ENCODE data around the gene TFDP2. TPM values are rescaled to one million over a fixed set of nuclear protein-coding genes. Genes with fewer than 3 reads are reported as not detected.
A peak's percentile ranks its signal among the peaks of the same experiment; 100 is the strongest.
"Not testable (repeated sequence)": the region's sequence is repeated elsewhere in the genome, so short reads cannot be mapped to it uniquely, and the experiment has no call there.

TFDP2 gene
- total RNA-seq, 2 experiments from 2014 or later, result 21.2 to 22.8 TPM

- Mint-ChIP-seq H3K36me3 (ENCODE audit: low read depth) (no peaks in the 10 kb centered on the region), H3K4me3 (peak overlapping the region; percentile 81), H3K4me1 (peaks cover 21% of the 10 kb centered on the region), H3K27ac (peak overlapping the region; percentile 38), H3K9me3 (no peaks in the 10 kb centered on the region), H3K27me3 (peaks cover 3% of the 10 kb centered on the region)
- DNase-seq, result no peak
- ChIA-PET CTCF (interaction anchor here (1.3 kb wide), 1 partner anchor 132 kb away, joined by 3 read pairs; no protein-coding TSS in a partner anchor), POLR2A (interaction anchor here (1.0 to 1.7 kb wide), 9 partner anchors 12 to 297 kb away, joined by 3 to 7 read pairs (median 4); no protein-coding TSS in a partner anchor)
Measured at GRCh38 chr3:142149673-142149992, 289 bp upstream of the TFDP2 start.

DNA sequence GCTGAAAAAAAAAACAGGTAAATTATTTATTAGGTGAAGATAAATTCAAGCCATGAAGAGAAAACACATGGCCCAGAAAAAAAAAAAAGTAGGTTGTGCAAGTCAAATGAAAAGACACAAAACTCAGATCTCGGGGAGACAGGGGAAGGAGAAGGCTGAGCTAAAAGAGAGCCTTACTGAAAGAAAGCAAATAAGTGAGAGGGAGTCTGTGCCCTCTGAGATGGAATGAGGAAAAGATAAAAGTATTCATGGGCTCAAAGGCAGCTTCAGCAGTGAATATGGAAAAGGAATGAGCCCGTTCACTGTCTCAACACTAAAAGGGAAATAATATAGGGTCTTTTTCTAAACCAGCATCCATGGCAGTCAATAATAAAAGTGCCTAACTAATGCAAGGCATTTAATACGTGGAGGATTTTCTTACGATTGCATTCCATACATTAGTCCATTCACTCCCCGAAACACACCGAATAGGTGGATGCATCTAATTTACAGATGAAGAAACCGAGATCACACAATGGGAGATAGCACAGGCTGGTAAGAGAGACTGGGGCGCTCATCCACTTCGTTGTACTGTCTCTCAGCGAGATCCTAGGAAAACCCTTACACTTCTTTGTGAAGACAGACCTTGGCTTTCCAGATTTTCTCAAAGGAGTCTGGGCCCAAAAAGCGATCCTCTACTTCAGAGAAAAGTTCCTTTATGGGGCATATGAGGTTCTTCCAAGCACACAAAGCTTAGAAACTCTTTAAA is 1.1 kb downstream of the TFDP2 start:
- peak overlapping the region; percentile 82 for H3K4me3 Mint-ChIP-seq
- H3K36me3 Mint-ChIP-seq (ENCODE audit: low read depth), result no peaks in the 10 kb centered on the region
- H3K27me3 Mint-ChIP-seq, result peaks cover 3% of the 10 kb centered on the region
- H3K9me3 Mint-ChIP-seq, result no peaks in the 10 kb centered on the region
- no peak for DNase-seq
- peak overlapping the region; percentile 50 for H3K27ac Mint-ChIP-seq
- H3K4me1 Mint-ChIP-seq, result peaks cover 21% of the 10 kb centered on the region
- ChIA-PET POLR2A (interaction anchor here (1.3 to 1.7 kb wide), 4 partner anchors 13 to 298 kb away, joined by 3 to 6 read pairs (median 4); no protein-coding TSS in a partner anchor), CTCF (interaction anchor here (0.7 to 1.4 kb wide), 4 partner anchors 13 to 133 kb away, joined by 3 to 7 read pairs (median 3); no protein-coding TSS in a partner anchor)

DNA sequence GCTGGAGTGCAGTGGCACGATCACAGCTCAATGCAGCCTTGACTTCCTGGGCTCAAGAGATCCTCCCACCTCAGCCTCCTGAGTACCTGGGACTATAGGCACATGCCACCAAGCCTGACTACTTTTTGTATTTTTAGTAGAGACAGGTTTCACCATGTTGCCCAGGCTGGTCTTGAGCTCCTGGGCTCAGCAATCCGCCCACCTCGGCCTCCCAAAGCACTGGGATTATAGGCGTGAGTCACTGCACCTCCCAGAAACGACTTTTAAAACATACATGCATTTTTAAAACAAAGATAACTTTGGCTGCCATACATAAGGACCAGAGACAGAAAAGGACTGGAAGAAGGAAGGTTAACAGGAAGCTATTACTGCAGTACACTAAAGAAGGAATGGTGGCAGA is 4.8 kb downstream of the TFDP2 start:
- DNase-seq; H3K27me3 Mint-ChIP-seq; H3K27ac Mint-ChIP-seq; H3K9me3 Mint-ChIP-seq; H3K36me3 Mint-ChIP-seq (ENCODE audit: low read depth); POLR2A ChIA-PET; H3K4me3 Mint-ChIP-seq: not testable (repeated sequence)
- CTCF ChIA-PET, result interaction anchor here (1.1 kb wide), 1 partner anchor 19 kb away, joined by 4 read pairs; no protein-coding TSS in a partner anchor
- H3K4me1 Mint-ChIP-seq, result peaks cover 15% of the 10 kb centered on the region

- H3K4me1 Mint-ChIP-seq, H3K4me3 Mint-ChIP-seq, H3K9me3 Mint-ChIP-seq, H3K27me3 Mint-ChIP-seq, H3K27ac Mint-ChIP-seq, POLR2A ChIA-PET, DNase-seq: not testable (repeated sequence)
- CTCF ChIA-PET, result interaction anchor here (1.4 kb wide), 1 partner anchor 15 kb away, joined by 3 read pairs; no protein-coding TSS in a partner anchor
- H3K36me3 Mint-ChIP-seq (ENCODE audit: low read depth), result peaks cover 10% of the 10 kb centered on the region
Measured at GRCh38 chr3:142140608-142141285, 8.6 kb downstream of the TFDP2 start.

DNA sequence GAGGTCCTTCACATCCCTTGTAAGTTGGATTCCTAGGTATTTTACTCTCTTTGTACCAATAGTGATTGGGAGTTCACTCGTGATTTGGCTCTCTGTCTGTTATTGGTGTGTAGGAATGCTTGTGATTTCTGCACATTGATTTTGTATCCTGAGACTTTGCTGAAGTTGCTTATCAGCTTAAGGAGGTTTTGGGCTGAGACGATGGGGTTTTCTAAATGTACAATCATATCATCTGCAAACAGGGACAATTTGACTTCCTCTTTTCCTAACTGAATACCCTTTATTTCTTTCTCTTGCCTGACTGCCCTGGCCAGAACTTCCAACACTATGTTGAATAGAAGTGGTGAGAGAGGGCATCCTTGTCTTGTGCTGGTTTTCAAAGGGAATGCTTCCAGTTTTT is 12.3 kb downstream of the TFDP2 start:
- H3K4me3 Mint-ChIP-seq, H3K27ac Mint-ChIP-seq, DNase-seq, H3K4me1 Mint-ChIP-seq, POLR2A ChIA-PET, CTCF ChIA-PET, H3K27me3 Mint-ChIP-seq, H3K9me3 Mint-ChIP-seq: not testable (repeated sequence)
- peaks cover 10% of the 10 kb centered on the region for H3K36me3 Mint-ChIP-seq (ENCODE audit: low read depth)

DNA sequence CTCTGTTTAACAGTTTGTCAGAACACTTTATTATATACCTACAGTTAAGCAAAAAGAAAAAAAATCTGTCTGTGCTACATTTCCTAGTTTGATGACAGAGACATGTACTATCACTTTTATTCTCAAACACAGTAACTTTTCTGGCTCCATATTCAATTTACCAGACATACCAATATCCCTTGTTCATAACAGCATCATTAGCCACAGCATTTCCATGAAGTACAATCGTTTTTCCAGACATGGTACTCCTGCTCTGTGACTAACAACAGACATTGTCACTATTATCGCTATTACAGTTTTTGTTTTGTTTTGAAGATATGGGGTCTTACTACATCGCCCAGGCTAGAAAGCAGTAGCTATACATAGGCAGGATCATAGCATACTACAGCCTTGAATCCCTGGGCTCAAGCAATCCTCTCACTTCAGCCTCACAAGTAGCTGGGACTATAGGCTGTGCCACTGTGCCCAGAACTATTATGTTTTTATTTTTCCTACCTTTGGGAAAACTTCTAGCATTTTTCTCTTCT is 14.5 kb downstream of the TFDP2 start:
- CTCF ChIA-PET, result interaction anchor here (0.6 to 0.7 kb wide), 3 partner anchors 83 to 659 kb away, joined by 3 to 5 read pairs (median 3); no protein-coding TSS in a partner anchor
- Mint-ChIP-seq H3K4me3 (no peak overlapping the region), H3K4me1 (peaks cover 3% of the 10 kb centered on the region), H3K36me3 (ENCODE audit: low read depth) (peaks cover 5% of the 10 kb centered on the region), H3K9me3 (peaks cover 5% of the 10 kb centered on the region), H3K27ac (no peak overlapping the region), H3K27me3 (no peaks in the 10 kb centered on the region)
- DNase-seq, result no peak
- POLR2A ChIA-PET, result no interaction called here

GRCh38 chr3:142129516-142130171 is 19.7 kb downstream of the TFDP2 start:
- ChIA-PET CTCF (interaction anchor here (0.8 kb wide), 1 partner anchor 51 kb away, joined by 3 read pairs; no protein-coding TSS in a partner anchor), POLR2A (no interaction called here)
- no peaks in the 10 kb centered on the region for H3K9me3 Mint-ChIP-seq
- DNase-seq, result no peak
- no peaks in the 10 kb centered on the region for H3K27me3 Mint-ChIP-seq
- no peak overlapping the region for H3K4me3 Mint-ChIP-seq
- no peak overlapping the region for H3K27ac Mint-ChIP-seq
- H3K4me1 Mint-ChIP-seq, result peaks cover 2% of the 10 kb centered on the region
- H3K36me3 Mint-ChIP-seq (ENCODE audit: low read depth), result no peaks in the 10 kb centered on the region

DNA sequence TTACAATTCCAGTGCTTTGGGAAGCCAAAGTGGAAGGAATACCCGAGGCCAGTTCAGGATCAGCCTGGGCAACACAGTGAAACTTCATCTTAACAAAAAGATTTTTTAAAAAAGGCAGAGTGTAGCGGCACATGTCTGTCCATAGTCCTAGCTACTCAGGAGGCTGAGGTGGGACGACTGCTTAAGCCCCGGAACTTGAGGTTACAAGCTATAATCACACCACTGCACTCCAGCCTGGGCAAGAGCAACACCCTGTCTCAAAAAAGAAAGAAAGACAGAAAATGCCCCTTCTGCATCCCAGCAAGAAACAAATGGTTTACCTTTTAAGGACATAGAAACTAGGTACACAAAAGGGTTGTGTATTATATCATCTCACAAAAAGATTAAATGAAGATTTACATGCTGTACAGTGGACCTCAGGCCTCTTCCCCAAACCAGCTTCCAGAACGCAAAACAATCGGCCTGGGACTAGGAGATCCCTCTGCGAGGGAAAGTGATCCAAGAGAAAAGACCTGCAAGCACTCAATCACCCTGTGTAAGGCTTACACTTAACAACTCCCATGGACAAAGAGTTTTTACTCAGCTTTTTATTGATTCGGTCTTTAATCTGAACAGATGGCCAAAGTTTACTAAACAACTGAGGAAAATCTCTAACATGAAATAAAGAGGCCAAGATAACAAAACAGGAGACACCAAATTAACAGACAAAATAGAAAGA is 21.2 kb downstream of the TFDP2 start:
- CTCF ChIA-PET, result interaction anchor here (0.8 to 1.8 kb wide), 2 partner anchors 105 to 152 kb away, joined by 3 to 9 read pairs; no protein-coding TSS in a partner anchor

DNA sequence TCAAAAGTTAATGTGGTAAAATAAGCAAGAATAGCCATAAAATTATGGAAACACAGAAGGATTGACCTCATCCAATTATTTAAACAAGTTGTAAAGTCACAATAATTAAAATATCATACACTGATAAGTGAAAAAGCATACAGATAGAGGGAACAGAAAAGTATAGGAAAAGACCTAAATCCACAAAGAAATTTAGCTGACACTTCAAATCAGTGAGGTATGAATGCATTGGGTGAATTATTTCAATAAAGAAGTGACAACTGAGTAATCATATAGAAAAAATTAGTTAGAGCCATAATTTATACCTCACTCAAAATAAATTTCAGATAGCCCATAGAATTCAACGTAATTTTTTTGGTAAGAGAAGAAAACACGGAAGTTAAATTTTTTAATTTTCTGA is 25.1 kb downstream of the TFDP2 start:
- Mint-ChIP-seq H3K36me3 (ENCODE audit: low read depth) (no peaks in the 10 kb centered on the region), H3K9me3 (no peaks in the 10 kb centered on the region), H3K27me3 (no peaks in the 10 kb centered on the region), H3K4me1 (peaks cover 2% of the 10 kb centered on the region), H3K27ac (no peak overlapping the region), H3K4me3 (no peak overlapping the region)
- ChIA-PET POLR2A (no interaction called here), CTCF (no interaction called here)
- no peak for DNase-seq

More for the DNA sequence above, 21.2 kb downstream of the TFDP2 start:
- H3K4me3 Mint-ChIP-seq, result no peak overlapping the region
- H3K9me3 Mint-ChIP-seq, result no peaks in the 10 kb centered on the region
- H3K36me3 Mint-ChIP-seq (ENCODE audit: low read depth), result no peaks in the 10 kb centered on the region
- POLR2A ChIA-PET, result interaction anchor here (0.9 to 1.4 kb wide), 2 partner anchors 142 to 152 kb away, joined by 3 to 4 read pairs; no protein-coding TSS in a partner anchor
- no peak overlapping the region for H3K27ac Mint-ChIP-seq
- H3K27me3 Mint-ChIP-seq, result no peaks in the 10 kb centered on the region
- DNase-seq, result no peak
- H3K4me1 Mint-ChIP-seq, result peaks cover 2% of the 10 kb centered on the region

DNA sequence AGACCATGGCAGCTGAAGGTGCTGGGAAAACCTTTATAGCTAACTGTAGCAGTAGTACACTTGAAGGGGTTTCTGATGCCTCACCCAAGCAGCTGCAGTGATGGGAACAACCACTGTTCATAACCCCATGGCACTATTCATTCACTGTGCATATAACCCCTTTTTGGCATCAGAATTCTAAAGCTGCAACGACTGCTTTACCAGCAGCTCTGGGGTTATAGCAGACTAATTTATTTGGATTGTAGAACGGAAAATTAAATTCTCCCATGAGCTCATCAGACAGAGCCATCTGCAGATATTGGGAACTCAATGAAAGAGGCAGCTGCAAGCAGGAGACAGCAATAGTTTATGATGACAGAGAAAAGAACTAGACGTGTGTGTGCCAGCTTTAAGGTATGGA is 28.6 kb downstream of the TFDP2 start:
- no peaks in the 10 kb centered on the region for H3K27me3 Mint-ChIP-seq
- H3K36me3 Mint-ChIP-seq (ENCODE audit: low read depth), result no peaks in the 10 kb centered on the region
- ChIA-PET POLR2A (no interaction called here), CTCF (interaction anchor here (1.3 to 1.6 kb wide), 3 partner anchors 12 to 161 kb away, joined by 3 to 6 read pairs (median 3); no protein-coding TSS in a partner anchor)
- no peak overlapping the region for H3K27ac Mint-ChIP-seq
- no peak overlapping the region for H3K4me3 Mint-ChIP-seq
- peaks cover 3% of the 10 kb centered on the region for H3K4me1 Mint-ChIP-seq
- H3K9me3 Mint-ChIP-seq, result no peaks in the 10 kb centered on the region
- DNase-seq, result no peak

GRCh38 chr3:142118911-142119310 is 30.4 kb downstream of the TFDP2 start:
- Mint-ChIP-seq H3K27me3 (no peaks in the 10 kb centered on the region), H3K4me1 (peaks cover 3% of the 10 kb centered on the region), H3K27ac (no peak overlapping the region), H3K9me3 (no peaks in the 10 kb centered on the region), H3K36me3 (ENCODE audit: low read depth) (no peaks in the 10 kb centered on the region), H3K4me3 (no peak overlapping the region)
- ChIA-PET CTCF (interaction anchor here (0.8 kb wide), 1 partner anchor 30 kb away, joined by 3 read pairs; no protein-coding TSS in a partner anchor), POLR2A (no interaction called here)
- no peak for DNase-seq

DNA sequence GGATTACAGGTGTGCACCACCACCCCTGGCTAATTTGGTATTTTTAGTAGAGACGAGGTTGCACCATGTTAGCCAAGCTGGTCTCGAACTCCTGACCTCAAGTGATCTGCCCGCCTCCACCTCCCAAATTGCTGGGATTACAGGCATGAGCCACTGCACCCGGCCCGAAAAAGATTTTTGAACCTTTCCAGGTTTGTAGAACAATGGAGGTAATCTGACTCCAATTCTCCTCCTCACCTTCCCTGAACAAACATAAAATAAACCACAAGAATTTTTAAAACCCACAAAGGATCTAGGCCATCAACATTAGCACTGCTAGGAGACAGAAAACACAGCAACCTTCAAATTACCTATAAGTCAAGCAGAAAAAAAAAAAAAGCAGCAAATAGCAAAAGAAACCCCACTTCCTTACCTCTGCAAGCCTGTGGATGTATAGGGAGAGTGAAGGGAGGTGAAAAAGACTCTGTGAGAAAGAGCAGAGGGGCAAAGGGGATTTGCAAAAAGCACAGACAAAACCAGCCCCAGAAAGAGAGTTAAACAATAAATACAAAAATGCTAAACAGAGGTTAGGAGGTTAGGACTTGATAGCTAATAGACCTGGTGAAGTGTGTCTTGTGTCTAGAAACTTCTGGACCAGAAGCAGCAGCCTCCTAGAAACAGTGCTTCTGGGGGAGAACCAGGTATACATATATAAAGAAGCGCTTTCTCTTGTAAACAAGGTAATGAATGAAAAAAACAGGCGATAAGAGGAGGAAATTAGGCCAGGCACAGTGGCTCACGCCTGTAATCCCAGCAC is 32.1 kb downstream of the TFDP2 start:
- ChIA-PET CTCF (no interaction called here), POLR2A (no interaction called here)
- no peak overlapping the region for H3K4me3 Mint-ChIP-seq
- no peaks in the 10 kb centered on the region for H3K27me3 Mint-ChIP-seq
- peaks cover 3% of the 10 kb centered on the region for H3K4me1 Mint-ChIP-seq
- no peaks in the 10 kb centered on the region for H3K36me3 Mint-ChIP-seq (ENCODE audit: low read depth)
- DNase-seq, result no peak
- H3K9me3 Mint-ChIP-seq, result peaks cover 2% of the 10 kb centered on the region
- no peak overlapping the region for H3K27ac Mint-ChIP-seq

Data from activated CD4-positive, alpha-beta memory T cell treated with anti-CD3 and anti-CD28 coated beads, Interleukin-2, amount 10 ng/mL, durations not matched to agents 7 days and 5 days (primary cell).